Stimulated activated naive CD8-positive, alpha-beta T cell treated with anti-CD3 and anti-CD28 coated beads, Interleukin-15, amount 100 ng/mL, for 72 hours (primary cell): ENCODE measurements around the gene MYOM1.
"Not testable (repeated sequence)": the region's sequence is repeated elsewhere in the genome, so short reads cannot be mapped to it uniquely, and the experiment has no call there.

Source experiments
- ATAC-seq: fragments of 150-1000 bp; cut with Tn5 transposase; 2 replicates; pipeline ENCODE4 v1.10.0; 2021; ENCODE audit warnings: mild to moderate bottlenecking, moderate library complexity
- DNase-seq, 2 donors: peaks; one replicate each; pipeline ENCODE4 v3.0.0; 2021 to 2022
- H3K27ac Mint-ChIP-seq, 2 donors: one replicate each; pipeline ENCODE4 v1.8.0; 2022; ENCODE audit warnings: mild to moderate bottlenecking in 2 of 2, mixed read lengths in 2 of 2, moderate library complexity in 2 of 2
- H3K27me3 Mint-ChIP-seq: one replicate; pipeline ENCODE4 v1.8.0; 2022; ENCODE audit warnings: mixed read lengths
- H3K4me1 Mint-ChIP-seq: one replicate; pipeline ENCODE4 v1.8.0; 2022; ENCODE audit warnings: mild to moderate bottlenecking, mixed read lengths
- H3K4me3 Mint-ChIP-seq, 2 donors: one replicate each; pipeline ENCODE4 v1.8.0; 2022; ENCODE audit warnings: mild to moderate bottlenecking in 2 of 2, mixed read lengths in 2 of 2, moderate library complexity in 1 of 2
- H3K9me3 Mint-ChIP-seq, 2 donors: one replicate each; pipeline ENCODE4 v1.8.0; 2022; ENCODE audit warnings: mixed read lengths in 2 of 2

The MYOM1 gene

DNA sequence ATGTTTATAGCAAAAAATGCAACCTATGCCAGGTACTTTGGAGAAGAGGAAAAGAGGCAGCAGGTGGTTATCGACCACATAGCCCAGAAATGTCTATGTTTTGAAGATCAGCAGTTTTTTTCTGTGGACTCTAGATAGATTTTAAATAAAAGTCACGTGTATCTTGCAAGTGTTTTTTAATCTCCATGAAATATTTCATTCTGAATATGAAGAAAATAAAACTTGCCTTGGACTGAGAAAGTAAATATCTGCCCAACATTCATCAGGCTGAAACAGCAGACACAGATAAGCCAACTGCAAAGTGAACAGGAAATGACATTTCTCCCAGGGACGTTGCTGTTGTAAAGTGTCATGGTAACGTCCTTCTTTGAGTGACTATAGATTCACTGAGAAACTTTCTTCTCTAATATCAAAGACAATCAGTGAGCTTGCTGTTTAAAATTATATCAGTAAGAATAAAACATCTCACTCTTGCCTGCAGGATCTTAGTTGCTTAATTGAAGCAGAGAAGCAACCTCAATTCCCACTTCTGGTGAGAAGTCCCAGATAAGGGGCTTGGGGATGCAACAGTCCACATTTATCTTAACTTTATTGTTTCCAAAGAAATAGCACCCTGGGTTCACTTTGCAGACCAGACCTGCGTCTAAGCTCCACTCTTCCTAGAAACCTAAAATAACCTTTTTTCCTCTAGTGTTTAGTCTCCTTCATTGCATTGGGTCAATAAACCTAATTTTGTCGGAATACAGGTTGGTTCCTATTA, 6.3 kb downstream of the MYOM1 start:
- ATAC-seq (peak; percentile 66), DNase-seq (no peak)
- Mint-ChIP-seq H3K9me3 (no peaks in the 10 kb centered on the region), H3K27ac (peak overlapping the region; percentile 44 to 49), H3K4me3 (peak overlapping the region in 1 of 2 donors; percentile 13), H3K27me3 (no peaks in the 10 kb centered on the region), H3K4me1 (peaks cover 21% of the 10 kb centered on the region)

- no peaks in the 10 kb centered on the region for H3K9me3 Mint-ChIP-seq
- H3K4me3 Mint-ChIP-seq, result no peak overlapping the region
- H3K27me3 Mint-ChIP-seq, result no peaks in the 10 kb centered on the region
- ATAC-seq (no peak), DNase-seq (no peak)
- peak overlapping the region in 1 of 2 donors; percentile 44 for H3K27ac Mint-ChIP-seq
- H3K4me1 Mint-ChIP-seq, result peaks cover 21% of the 10 kb centered on the region
Observed at GRCh38 chr18:3212657-3213056, 7.1 kb downstream of the MYOM1 start.

DNA sequence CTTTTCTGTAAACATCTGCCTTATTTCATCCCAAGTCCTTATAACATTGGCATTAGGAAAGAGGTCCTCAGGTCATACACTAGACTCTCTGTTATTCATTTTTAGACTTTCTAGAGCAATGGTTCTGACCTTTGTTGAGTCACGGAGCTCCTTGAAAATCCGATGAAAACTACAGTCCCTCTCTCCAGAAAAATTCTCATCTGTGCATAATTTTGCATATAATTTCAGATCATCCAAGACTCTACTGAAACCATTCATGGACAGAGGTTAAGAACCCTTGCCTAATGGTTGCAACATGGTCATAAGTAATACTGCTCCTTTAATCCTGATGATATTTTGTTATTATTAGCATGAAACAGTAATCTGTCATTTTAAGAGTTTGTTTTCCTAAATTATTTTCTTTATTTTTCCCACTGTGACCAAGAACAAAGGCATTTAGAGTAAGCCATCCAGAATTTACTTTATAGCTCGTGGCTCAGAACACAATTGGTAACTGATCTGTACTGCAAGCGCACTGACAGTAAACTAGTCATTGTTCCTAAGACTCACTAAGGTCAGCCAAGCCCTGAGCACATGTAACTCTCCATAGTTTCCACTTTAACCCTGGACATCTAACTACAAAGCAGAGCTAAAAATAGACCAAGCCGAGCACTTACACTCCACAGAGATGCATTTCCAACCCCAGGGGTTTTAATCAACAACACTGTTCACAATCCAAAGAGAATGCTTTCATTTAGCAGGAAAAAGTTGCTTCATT, 8.4 kb downstream of the MYOM1 start:
- DNase-seq (no peak), ATAC-seq (no peak)
- Mint-ChIP-seq H3K4me1 (peaks cover 21% of the 10 kb centered on the region), H3K27ac (no peak overlapping the region), H3K9me3 (peaks cover 0 to 3% of the 10 kb centered on the region in 2 donors), H3K4me3 (no peak overlapping the region), H3K27me3 (no peaks in the 10 kb centered on the region)

DNA sequence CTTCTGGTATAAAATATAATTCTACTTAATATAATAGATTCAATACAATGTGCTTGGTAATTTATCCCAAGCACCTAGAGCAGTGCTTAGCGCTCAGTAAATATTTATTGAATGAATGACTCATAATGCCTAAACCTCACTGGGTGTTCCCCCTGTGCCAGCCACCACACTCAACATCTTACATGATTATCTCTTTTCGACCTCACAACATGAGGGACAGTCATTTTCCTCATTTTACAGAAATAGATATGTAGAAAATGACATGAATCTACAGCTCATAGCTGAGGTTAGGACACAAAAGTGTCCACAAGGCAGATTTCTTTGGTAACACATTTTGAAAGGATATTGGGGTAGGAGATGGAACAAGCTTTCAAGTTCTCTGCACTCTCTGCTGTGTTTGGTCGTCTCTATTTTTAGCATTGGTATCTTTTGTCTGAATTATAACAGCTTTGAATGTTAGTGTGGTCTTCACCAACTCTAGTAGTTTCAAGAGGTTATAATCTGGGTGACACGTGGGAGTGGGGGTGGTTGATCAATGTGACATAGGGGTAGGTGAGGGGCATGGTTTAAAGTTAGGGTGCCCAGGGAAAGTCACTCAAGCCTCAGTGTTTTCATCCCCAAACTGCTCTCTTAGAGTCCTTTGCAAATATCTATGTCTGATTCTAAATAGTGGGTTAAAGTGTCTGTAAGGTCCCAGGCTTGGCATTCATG, 9.8 kb downstream of the MYOM1 start:
- peak; percentile 90 for ATAC-seq
- H3K27ac Mint-ChIP-seq, result peak overlapping the region in 1 of 2 donors; percentile 55

GRCh38 chr18:3207565-3207964, 12.2 kb downstream of the MYOM1 start:
- peaks cover 21 to 32% of the 10 kb centered on the region in 2 donors for H3K9me3 Mint-ChIP-seq
- H3K27ac Mint-ChIP-seq, result no peak overlapping the region
- ATAC-seq (peak; percentile 27), DNase-seq (no peak)
- H3K4me1 Mint-ChIP-seq, result peaks cover 16% of the 10 kb centered on the region
- H3K27me3 Mint-ChIP-seq, result no peaks in the 10 kb centered on the region
- H3K4me3 Mint-ChIP-seq, result no peak overlapping the region

More for the DNA sequence above, 9.8 kb downstream of the MYOM1 start:
- Mint-ChIP-seq H3K4me3 (no peak overlapping the region), H3K9me3 (peaks cover 3 to 10% of the 10 kb centered on the region in 2 donors), H3K27me3 (no peaks in the 10 kb centered on the region), H3K4me1 (peaks cover 21% of the 10 kb centered on the region)
- DNase-seq, result peak in 1 of 2 donors; percentile 29

GRCh38 chr18:3205239-3205638, 14.5 kb downstream of the MYOM1 start:
- Mint-ChIP-seq H3K27me3 (no peaks in the 10 kb centered on the region), H3K4me3 (no peak overlapping the region), H3K27ac (no peak overlapping the region), H3K4me1 (peaks cover 11% of the 10 kb centered on the region), H3K9me3 (peaks cover 21 to 32% of the 10 kb centered on the region in 2 donors)
- DNase-seq (no peak), ATAC-seq (no peak)

DNA sequence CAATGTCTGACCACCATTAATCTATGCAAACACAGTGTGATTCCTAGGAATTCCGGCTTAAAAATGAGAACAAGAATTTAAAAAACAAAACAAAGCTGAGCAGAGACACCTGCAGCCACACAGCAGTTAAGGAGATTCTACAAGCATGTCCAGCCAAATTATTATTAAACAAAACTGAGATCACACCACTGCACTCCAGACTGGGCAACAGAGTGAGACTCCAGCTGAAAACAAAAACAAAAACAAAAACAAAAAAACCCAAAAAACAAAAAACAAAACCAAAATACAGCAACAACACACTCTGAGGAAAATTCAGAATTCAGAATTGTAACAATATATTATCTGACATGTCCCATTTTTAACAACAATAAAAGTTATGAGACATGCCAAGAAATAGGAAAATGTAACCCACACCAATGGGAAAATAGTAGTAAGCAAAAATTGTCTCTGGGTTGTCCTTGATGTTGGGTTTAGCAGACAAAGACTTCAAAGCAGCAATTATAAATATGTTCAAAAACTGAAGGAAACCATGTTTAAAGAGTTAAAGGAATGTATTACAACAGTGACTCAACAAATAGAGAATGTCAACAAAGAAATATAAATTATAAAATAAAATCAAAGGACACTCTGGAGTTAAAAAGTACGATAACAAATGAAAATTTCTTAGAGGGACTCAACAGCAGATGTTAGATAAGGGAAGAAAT, 19.7 kb downstream of the MYOM1 start:
- Mint-ChIP-seq H3K9me3 (peaks cover 19 to 22% of the 10 kb centered on the region in 2 donors), H3K27ac (no peak overlapping the region), H3K4me3 (no peak overlapping the region), H3K27me3 (no peaks in the 10 kb centered on the region), H3K4me1 (no peaks in the 10 kb centered on the region)
- ATAC-seq, result no peak
- DNase-seq, result no peak

GRCh38 chr18:3198260-3198860, 21.4 kb downstream of the MYOM1 start:
- not testable (repeated sequence) for H3K4me3 Mint-ChIP-seq, H3K9me3 Mint-ChIP-seq, DNase-seq, H3K27me3 Mint-ChIP-seq, ATAC-seq, H3K27ac Mint-ChIP-seq, H3K4me1 Mint-ChIP-seq

- H3K4me1 Mint-ChIP-seq, result no peaks in the 10 kb centered on the region
- H3K4me3 Mint-ChIP-seq, result no peak overlapping the region
- DNase-seq (no peak), ATAC-seq (no peak)
- no peaks in the 10 kb centered on the region for H3K9me3 Mint-ChIP-seq
- no peaks in the 10 kb centered on the region for H3K27me3 Mint-ChIP-seq
- H3K27ac Mint-ChIP-seq, result no peak overlapping the region
Observed at GRCh38 chr18:3194947-3195612, 24.7 kb downstream of the MYOM1 start.

DNA sequence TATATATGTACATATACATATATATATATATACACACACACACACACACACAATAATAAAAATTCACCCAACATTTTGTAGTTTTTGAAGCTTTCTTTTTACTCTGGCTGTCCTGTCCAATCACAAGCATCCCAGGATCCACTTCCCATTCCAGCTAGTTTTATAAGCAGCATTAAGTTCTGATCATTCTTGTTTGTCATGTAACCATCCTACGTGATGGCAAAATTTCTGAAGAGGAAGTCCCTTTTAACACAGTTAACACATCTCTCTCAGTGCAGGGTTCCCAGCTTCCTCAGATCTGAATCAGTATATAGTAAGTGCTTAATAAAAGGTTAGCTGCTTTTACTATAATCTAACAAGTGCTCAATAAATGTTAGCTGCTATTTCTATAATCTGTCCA, 26.4 kb downstream of the MYOM1 start:
- H3K4me3 Mint-ChIP-seq, result no peak overlapping the region
- H3K4me1 Mint-ChIP-seq, result no peaks in the 10 kb centered on the region
- no peak for DNase-seq
- no peak for ATAC-seq
- H3K27ac Mint-ChIP-seq, result no peak overlapping the region
- H3K9me3 Mint-ChIP-seq, result no peaks in the 10 kb centered on the region
- no peaks in the 10 kb centered on the region for H3K27me3 Mint-ChIP-seq

GRCh38 chr18:3192752-3193151, 27.0 kb downstream of the MYOM1 start:
- Mint-ChIP-seq H3K9me3 (no peaks in the 10 kb centered on the region), H3K4me1 (no peaks in the 10 kb centered on the region), H3K27me3 (no peaks in the 10 kb centered on the region), H3K27ac (no peak overlapping the region), H3K4me3 (no peak overlapping the region)
- DNase-seq (no peak), ATAC-seq (no peak)

DNA sequence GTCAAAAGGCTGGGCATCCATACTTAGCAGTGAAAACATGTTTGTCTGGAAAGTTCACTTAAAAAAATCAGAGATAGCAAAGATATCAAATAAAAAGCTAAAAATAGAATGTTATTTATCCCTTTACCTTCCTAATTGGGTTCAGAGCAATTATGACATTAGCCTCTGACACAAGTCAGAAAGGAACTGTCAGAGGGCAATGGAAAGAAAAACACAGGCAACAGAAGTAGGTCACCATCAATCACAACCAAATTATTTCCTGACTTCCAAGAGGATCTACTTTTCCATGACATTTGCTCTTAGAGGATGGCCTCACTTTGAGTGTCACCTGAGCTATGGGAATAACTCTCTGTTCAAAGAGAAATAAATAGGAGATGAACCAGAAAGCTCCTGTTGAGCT, 27.5 kb downstream of the MYOM1 start:
- Mint-ChIP-seq H3K9me3 (no peaks in the 10 kb centered on the region), H3K27me3 (no peaks in the 10 kb centered on the region), H3K27ac (no peak overlapping the region), H3K4me1 (no peaks in the 10 kb centered on the region), H3K4me3 (no peak overlapping the region)
- DNase-seq (no peak), ATAC-seq (no peak)

DNA sequence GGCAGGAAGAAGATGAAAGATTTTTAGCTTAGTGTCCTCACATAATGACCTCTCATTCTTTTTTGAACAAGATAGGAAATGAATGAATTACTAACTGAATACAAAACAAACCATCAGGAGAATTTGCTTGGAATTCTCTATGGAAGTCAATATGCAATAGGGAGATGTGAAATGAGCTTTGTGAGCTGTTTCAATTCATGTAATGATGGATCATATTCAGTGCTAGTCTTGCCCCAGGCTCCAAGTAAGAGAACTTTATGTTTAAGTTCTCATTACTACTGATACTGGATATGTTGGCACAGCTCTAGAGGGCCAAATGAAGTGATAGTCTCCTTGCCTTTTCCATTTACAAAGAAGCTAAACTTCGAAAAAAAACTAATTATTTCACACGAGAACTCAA, 29.2 kb downstream of the MYOM1 start:
- no peaks in the 10 kb centered on the region for H3K27me3 Mint-ChIP-seq
- H3K9me3 Mint-ChIP-seq, result no peaks in the 10 kb centered on the region
- DNase-seq, result no peak
- ATAC-seq, result no peak
- H3K4me3 Mint-ChIP-seq, result no peak overlapping the region
- no peak overlapping the region for H3K27ac Mint-ChIP-seq
- no peaks in the 10 kb centered on the region for H3K4me1 Mint-ChIP-seq

- no peak for ATAC-seq
Observed at GRCh38 chr18:3189884-3190283, 29.9 kb downstream of the MYOM1 start.

More at GRCh38 chr18:3189884-3190283, 29.9 kb downstream of the MYOM1 start:
- Mint-ChIP-seq H3K27me3 (no peaks in the 10 kb centered on the region), H3K9me3 (no peaks in the 10 kb centered on the region), H3K27ac (no peak overlapping the region), H3K4me1 (no peaks in the 10 kb centered on the region), H3K4me3 (no peak overlapping the region)
- DNase-seq, result no peak
